GM12864 (cell line): ENCODE data around the gene FBXL20.
"Not testable (repeated sequence)": the region's sequence is repeated elsewhere in the genome, so short reads cannot be mapped to it uniquely, and the experiment has no call there.

Experiments used
- DNase-seq: peaks from one replicate; pipeline ENCODE4 v3.0.0-alpha.2; 2011; ENCODE audit warnings: low read depth
- H3K4me3 ChIP-seq: 2 replicates; pipeline ENCODE4 v1.5.1; 2011; ENCODE audit warnings: mild to moderate bottlenecking, low read depth, low read length, control low read depth
- TF ChIP-seq, protein P1 (sequence below): IDR thresholded peaks from 2 replicates; pipeline ENCODE4 v1.5.1; 2011; ENCODE audit warnings: low read depth, mild to moderate bottlenecking, moderate library complexity, low read length, control low read depth, inconsistent platforms; ENCODE audit errors: missing control alignments

Gene FBXL20

GRCh38 chr17:39281806-39282205 lies 119.6 kb downstream of the FBXL20 start:
- DNase-seq: no peak
- H3K4me3 ChIP-seq: no peak overlapping the region
- TF ChIP-seq, protein P1, sequence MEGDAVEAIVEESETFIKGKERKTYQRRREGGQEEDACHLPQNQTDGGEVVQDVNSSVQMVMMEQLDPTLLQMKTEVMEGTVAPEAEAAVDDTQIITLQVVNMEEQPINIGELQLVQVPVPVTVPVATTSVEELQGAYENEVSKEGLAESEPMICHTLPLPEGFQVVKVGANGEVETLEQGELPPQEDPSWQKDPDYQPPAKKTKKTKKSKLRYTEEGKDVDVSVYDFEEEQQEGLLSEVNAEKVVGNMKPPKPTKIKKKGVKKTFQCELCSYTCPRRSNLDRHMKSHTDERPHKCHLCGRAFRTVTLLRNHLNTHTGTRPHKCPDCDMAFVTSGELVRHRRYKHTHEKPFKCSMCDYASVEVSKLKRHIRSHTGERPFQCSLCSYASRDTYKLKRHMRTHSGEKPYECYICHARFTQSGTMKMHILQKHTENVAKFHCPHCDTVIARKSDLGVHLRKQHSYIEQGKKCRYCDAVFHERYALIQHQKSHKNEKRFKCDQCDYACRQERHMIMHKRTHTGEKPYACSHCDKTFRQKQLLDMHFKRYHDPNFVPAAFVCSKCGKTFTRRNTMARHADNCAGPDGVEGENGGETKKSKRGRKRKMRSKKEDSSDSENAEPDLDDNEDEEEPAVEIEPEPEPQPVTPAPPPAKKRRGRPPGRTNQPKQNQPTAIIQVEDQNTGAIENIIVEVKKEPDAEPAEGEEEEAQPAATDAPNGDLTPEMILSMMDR: no peak

- DNase-seq, H3K4me3 ChIP-seq: not testable (repeated sequence)
These were observed 123.2 kb downstream of the FBXL20 start for GRCh38 chr17:39278246-39278645.

GRCh38 chr17:39277110-39277509 lies 124.3 kb downstream of the FBXL20 start:
- no peak for DNase-seq
- TF ChIP-seq, protein P1: no peak
- no peak overlapping the region for H3K4me3 ChIP-seq

GRCh38 chr17:39276113-39276512 lies 125.3 kb downstream of the FBXL20 start:
- H3K4me3 ChIP-seq: no peak overlapping the region
- TF ChIP-seq, protein P1: no peak
- DNase-seq: no peak

GRCh38 chr17:39271546-39271945 lies 129.9 kb downstream of the FBXL20 start:
- H3K4me3 ChIP-seq: no peak overlapping the region
- TF ChIP-seq, protein P1: no peak
- DNase-seq: no peak

- DNase-seq: no peak
- TF ChIP-seq, protein P1: peak; percentile 36
- H3K4me3 ChIP-seq: no peak overlapping the region
These were observed 130.5 kb downstream of the FBXL20 start for GRCh38 chr17:39270923-39271322.

GRCh38 chr17:39264119-39264518 lies 137.3 kb downstream of the FBXL20 start:
- no peak for DNase-seq
- TF ChIP-seq, protein P1: no peak
- H3K4me3 ChIP-seq: no peak overlapping the region

GRCh38 chr17:39261286-39261685 lies 140.1 kb downstream of the FBXL20 start:
- TF ChIP-seq, protein P1: peak; percentile 58
- no peak for DNase-seq
- no peak overlapping the region for H3K4me3 ChIP-seq
